Peyer's patch (tissue), 4 donors: ENCODE data around the gene TAF3.

Source experiments
- POLR2A ChIP-seq, 2 donors: fragments of 450-650 bp; IDR thresholded peaks; one replicate each; pipeline ENCODE4 v1.5.1; 2017; ENCODE audit warnings: antibody characterized with exemption in 2 of 2, mild to moderate bottlenecking in 2 of 2, moderate library complexity in 2 of 2
- TF ChIP-seq, protein P1 (sequence below), 6 experiments: fragments of 450-650 bp in 4 of 6; fragments of 200-600 bp in 2 of 6; sonication (generic) in 1 of 6; IDR thresholded peaks; one replicate each; pipeline ENCODE4 v1.5.1; 2017 to 2019; ENCODE audit warnings: antibody characterized with exemption in 6 of 6, mild to moderate bottlenecking in 3 of 6, moderate library complexity in 1 of 6

DNA sequence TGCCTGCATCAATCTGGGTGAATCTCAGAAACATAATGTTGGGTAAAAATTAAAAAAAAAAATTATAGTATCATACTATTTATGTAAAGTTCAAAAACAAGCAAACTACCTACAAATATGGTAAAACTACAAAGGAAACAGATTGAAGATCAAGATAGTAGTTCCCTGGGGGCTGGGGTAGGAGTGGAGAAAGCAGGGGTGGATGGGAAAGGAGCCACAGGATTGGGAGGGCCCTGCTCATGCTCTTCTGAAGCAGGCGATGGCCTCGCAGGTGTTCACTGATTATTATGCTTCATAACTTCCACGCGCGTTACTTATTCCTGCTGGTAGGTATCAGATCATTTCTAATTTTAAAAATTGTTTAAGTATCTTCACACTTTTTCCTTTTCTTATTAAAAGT is 140.1 kb downstream of the TAF3 start:
- no peak for TF ChIP-seq POLR2A (IDR thresholded peaks at IDR 0.05)
- TF ChIP-seq, protein P1, sequence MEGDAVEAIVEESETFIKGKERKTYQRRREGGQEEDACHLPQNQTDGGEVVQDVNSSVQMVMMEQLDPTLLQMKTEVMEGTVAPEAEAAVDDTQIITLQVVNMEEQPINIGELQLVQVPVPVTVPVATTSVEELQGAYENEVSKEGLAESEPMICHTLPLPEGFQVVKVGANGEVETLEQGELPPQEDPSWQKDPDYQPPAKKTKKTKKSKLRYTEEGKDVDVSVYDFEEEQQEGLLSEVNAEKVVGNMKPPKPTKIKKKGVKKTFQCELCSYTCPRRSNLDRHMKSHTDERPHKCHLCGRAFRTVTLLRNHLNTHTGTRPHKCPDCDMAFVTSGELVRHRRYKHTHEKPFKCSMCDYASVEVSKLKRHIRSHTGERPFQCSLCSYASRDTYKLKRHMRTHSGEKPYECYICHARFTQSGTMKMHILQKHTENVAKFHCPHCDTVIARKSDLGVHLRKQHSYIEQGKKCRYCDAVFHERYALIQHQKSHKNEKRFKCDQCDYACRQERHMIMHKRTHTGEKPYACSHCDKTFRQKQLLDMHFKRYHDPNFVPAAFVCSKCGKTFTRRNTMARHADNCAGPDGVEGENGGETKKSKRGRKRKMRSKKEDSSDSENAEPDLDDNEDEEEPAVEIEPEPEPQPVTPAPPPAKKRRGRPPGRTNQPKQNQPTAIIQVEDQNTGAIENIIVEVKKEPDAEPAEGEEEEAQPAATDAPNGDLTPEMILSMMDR (IDR thresholded peaks at IDR 0.05) = no peak
